Transverse colon (tissue), 3 donors: ENCODE measurements around the gene DUSP3.

Source experiments
- CTCF ChIP-seq, 5 experiments: fragments of 200-600 bp in 3 of 5; fragments of 450-650 bp in 2 of 5; sonication (generic) in 3 of 5; IDR thresholded peaks; 1 replicate in 2 of 5; 2 replicates in 3 of 5; pipeline ENCODE4 v1.5.1; 2016 to 2017; ENCODE audit warnings: antibody characterized with exemption in 5 of 5, inconsistent platforms in 3 of 5, mild to moderate bottlenecking in 2 of 5, moderate library complexity in 1 of 5
- POLR2A ChIP-seq: fragments of 450-650 bp; IDR thresholded peaks from one replicate; pipeline ENCODE4 v1.6.1; 2016; ENCODE audit warnings: antibody characterized with exemption, mild to moderate bottlenecking, moderate library complexity

DNA sequence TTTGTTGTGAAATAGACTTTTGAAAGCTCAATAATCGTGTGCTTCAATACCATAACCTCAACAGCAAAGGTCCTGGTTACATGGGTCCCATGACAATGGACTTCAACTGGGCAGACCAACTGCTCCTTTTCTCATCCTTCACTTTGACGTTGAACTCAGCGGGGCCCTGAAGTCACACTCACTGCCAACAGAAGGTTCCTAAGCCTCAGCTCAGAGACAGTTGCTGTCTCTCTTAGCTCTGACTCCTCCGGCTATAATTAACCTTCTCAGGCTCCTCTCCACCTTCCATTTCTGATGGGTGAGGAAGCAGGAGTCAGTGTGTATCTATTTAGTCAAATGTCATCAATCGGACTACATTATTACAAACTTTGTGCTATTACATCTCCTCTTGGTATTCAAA lies 30.3 kb upstream of the DUSP3 start:
- TF ChIP-seq CTCF (IDR thresholded peaks at IDR 0.05) (no peak), POLR2A (no peak)
